SK-N-SH (cell line): ENCODE results near the gene SLC1A7. TPM values are rescaled to one million over a fixed set of nuclear protein-coding genes. Genes with fewer than 3 reads are reported as not detected.

Source experiments
- CTCF ChIA-PET: fragments of 300-600, 350-600 bp; formaldehyde crosslinking; extraction: SDS; loops from one replicate; lab custom pipeline; 2021; lab: Yijun Ruan, JAX
- POLR2A ChIA-PET: fragments of 350-600 bp; sonication (Branson Sonifier 250); formaldehyde crosslinking; extraction: SDS; loops from one replicate; lab custom pipeline; 2020; ENCODE audit warnings: antibody characterized with exemption, inconsistent platforms; lab: Yijun Ruan, JAX
- DNase-seq: peaks from one replicate; pipeline ENCODE4 v3.0.0; 2012
- H2AFZ ChIP-seq: fragments of 200-600 bp; sonication (generic); 2 replicates; pipeline ENCODE4 v1.8.1; 2016; ENCODE audit warnings: antibody characterized with exemption, mild to moderate bottlenecking, low read depth
- H3F3A ChIP-seq: fragments of 200-600 bp; sonication (generic); replicated peaks from 2 replicates; pipeline ENCODE3; 2016; ENCODE audit warnings: antibody characterized with exemption, mild to moderate bottlenecking; ENCODE audit not compliant: insufficient read depth
- H3K27ac ChIP-seq, 2 experiments: fragments of 200-500 bp in 1 of 2; fragments of 200-600 bp in 1 of 2; sonication (Bioruptor generic) in 1 of 2; sonication (generic), shearing (Covaris generic) in 1 of 2; 2 replicates each; pipeline versions ENCODE4 v1.5.1 to v1.6.1; 2014 to 2016; ENCODE audit warnings: low read depth in 2 of 2, inconsistent platforms in 1 of 2, low read length in 1 of 2, mild to moderate bottlenecking in 1 of 2, mixed read lengths in 1 of 2
- H3K27me3 ChIP-seq: fragments of 200-600 bp; sonication (generic), shearing (Covaris generic); 2 replicates; pipeline ENCODE4 v1.6.1; 2016; ENCODE audit warnings: mixed run types; ENCODE audit not compliant: insufficient read depth
- H3K36me3 ChIP-seq, 2 experiments: fragments of 200-500 bp in 1 of 2; fragments of 200-600 bp in 1 of 2; sonication (Bioruptor generic) in 1 of 2; sonication (generic) in 1 of 2; replicated peaks in 1 of 2; 2 replicates each; pipeline versions ENCODE3 to v1.5.1; 2014 to 2016; ENCODE audit warnings: low read length in 1 of 2, mild to moderate bottlenecking in 1 of 2; ENCODE audit not compliant: insufficient read depth in 2 of 2, control insufficient read depth in 1 of 2
- H3K4me1 ChIP-seq, 2 experiments: fragments of 200-500 bp in 1 of 2; fragments of 200-600 bp in 1 of 2; sonication (Bioruptor generic) in 1 of 2; sonication (generic), shearing (Covaris generic) in 1 of 2; 2 replicates each; pipeline versions ENCODE4 v1.5.1 to v1.6.1; 2014 to 2016; ENCODE audit warnings: low read depth in 1 of 2, low read length in 1 of 2, mixed run types in 1 of 2; ENCODE audit not compliant: insufficient read depth in 2 of 2, control insufficient read depth in 1 of 2
- H3K4me2 ChIP-seq: fragments of 200-600 bp; sonication (generic), shearing (Covaris generic); 2 replicates; pipeline ENCODE4 v1.6.1; 2017; ENCODE audit warnings: mixed run types
- H3K4me3 ChIP-seq, 2 experiments: fragments of 200-500 bp in 1 of 2; fragments of 200-600 bp in 1 of 2; sonication (Bioruptor generic) in 1 of 2; sonication (generic), shearing (Covaris generic) in 1 of 2; 2 replicates each; pipeline versions ENCODE4 v1.5.1 to v1.8.1; 2014 to 2016; ENCODE audit warnings: low read depth in 2 of 2, inconsistent platforms in 1 of 2, low read length in 1 of 2, mild to moderate bottlenecking in 1 of 2, mixed read lengths in 1 of 2, moderate library complexity in 1 of 2
- H3K79me2 ChIP-seq: fragments of 200-600 bp; sonication (generic); 2 replicates; pipeline ENCODE4 v1.8.1; 2017; ENCODE audit warnings: mild to moderate bottlenecking; ENCODE audit not compliant: insufficient read depth
- H3K9ac ChIP-seq: fragments of 200-600 bp; sonication (generic); 2 replicates; pipeline ENCODE4 v1.6.1; 2017; ENCODE audit warnings: mixed run types
- H3K9me2 ChIP-seq: fragments of 200-600 bp; sonication (generic); 2 replicates; pipeline ENCODE4 v1.6.1; 2017; ENCODE audit warnings: mixed run types
- H3K9me3 ChIP-seq: fragments of 200-600 bp; sonication (generic); 2 replicates; pipeline ENCODE4 v1.6.1; 2017; ENCODE audit warnings: mixed run types, mild to moderate bottlenecking, moderate library complexity
- H4K20me1 ChIP-seq: fragments of 200-600 bp; sonication (generic); 2 replicates; pipeline ENCODE4 v1.6.1; 2017; ENCODE audit warnings: mild to moderate bottlenecking, mixed run types; ENCODE audit not compliant: insufficient read depth
- RCOR1 ChIP-seq: fragments of 150-350 bp; IDR thresholded peaks from 2 replicates; pipeline ENCODE4 v1.6.1; 2017; ENCODE audit warnings: antibody characterized with exemption, low read length
- WGBS: methylation state at CpG from one replicate; pipeline ENCODE4 v1.1.6; 2017; ENCODE audit warnings: low lambda C conversion rate; 5-methylcytosine and 5-hydroxymethylcytosine counted together
- polyA plus RNA-seq, 3 experiments: library from polyadenylated mRNA; depleted of rRNA; stranded (reverse); fragments of >200 nt; gene quantifications; 2 replicates each; pipeline ENCODE4 v1.2.3, GENCODE V29; 2012
- small RNA-seq, 7 experiments: library from RNA; depleted of rRNA; stranded (forward); fragments of <200 nt; gene quantifications; one replicate each; pipeline ENCODE3, GENCODE V24; 2012

The SLC1A7 gene
- polyA plus RNA-seq, 1 of the 3 experiments (the other 2 are of a cell fraction): not detected

- no peak for DNase-seq
- no peak for TF ChIP-seq RCOR1
- Histone ChIP-seq H3K27me3 (no peaks in the 10 kb centered on the region), H3K4me1 (peaks cover 0 to 9% of the 10 kb centered on the region in 2 experiments; a peak in 2 of 4 replicates), H3F3A (peaks cover 16% of the 10 kb centered on the region), H3K27ac (no peak overlapping the region), H2AFZ (no peak overlapping the region), H3K4me3 (no peak overlapping the region), H3K9ac (no peak overlapping the region), H3K4me2 (no peak overlapping the region), H3K9me3 (no peaks in the 10 kb centered on the region), H4K20me1 (no peaks in the 10 kb centered on the region), H3K36me3 (peaks cover 0 to 12% of the 10 kb centered on the region in 2 experiments), H3K79me2 (no peaks in the 10 kb centered on the region), H3K9me2 (no peaks in the 10 kb centered on the region)
- POLR2A ChIA-PET: no interaction called here
- 95% methylated on average over 3 of the region's 3 CpGs for WGBS
- CTCF ChIA-PET: no interaction called here
These were observed 103.9 kb downstream of the SLC1A7 start for GRCh38 chr1:53038566-53038965.

Small RNA genes lying within 50 kb of the gene (small RNA-seq; reads per million reads assigned to genes)
- gene HIGD1AP11: 0 reads per million in 7 experiments

Other genes starting within 250 kb of the SLC1A7 start
- 0.20 and 0.37 TPM in 2 replicates for gene ECHDC2, start 220.9 kb downstream of the SLC1A7 start, polyA plus RNA-seq (2012; rRNA removed)
- 49.5 and 68.9 TPM in 2 replicates for gene SCP2, start 215.4 kb downstream of the SLC1A7 start, polyA plus RNA-seq (2012; rRNA removed)
- 2.0 and 2.9 TPM in 2 replicates for gene PODN, start 80.4 kb downstream of the SLC1A7 start, polyA plus RNA-seq (2012; rRNA removed)
- 18.6 and 21.3 TPM in 2 replicates for gene CPT2, start 54.2 kb upstream of the SLC1A7 start, polyA plus RNA-seq (2012; rRNA removed)
- gene CZIB, start 78.0 kb upstream of the SLC1A7 start, polyA plus RNA-seq (2012; rRNA removed): 69.0 and 77.0 TPM in 2 replicates
- gene MAGOH, start 95.9 kb upstream of the SLC1A7 start, polyA plus RNA-seq (2012; rRNA removed): 26.5 and 31.1 TPM in 2 replicates
- gene LRP8, start 185.4 kb upstream of the SLC1A7 start, polyA plus RNA-seq (2012; rRNA removed): 19.9 and 24.9 TPM in 2 replicates